ENCODE results near the gene BAD. TPM values are rescaled to one million over a fixed set of nuclear protein-coding genes. Genes with fewer than 3 reads are reported as not detected.
A peak's percentile ranks its signal among the peaks of the same experiment; 100 is the strongest.

BAD gene
- total and polyA plus RNA-seq, 2 of the 13 experiments (the other 11 are each of a cell fraction or from before 2014, with no cell fraction given): 17.9 to 28.5 TPM

- TF ChIP-seq ZFP62 (CRISPR knock-in tag; IDR thresholded peaks at IDR 0.05) (no peak), ZNF292 (CRISPR knock-in tag; IDR thresholded peaks at IDR 0.05; ENCODE audit: borderline replicate concordance, low read depth) (no peak), STAG1 (CRISPR knock-in tag; IDR thresholded peaks at IDR 0.05) (peak; percentile 34), ELF1 (CRISPR knock-in tag; IDR thresholded peaks at IDR 0.05) (no peak)
- TF ChIP-seq, protein P1, sequence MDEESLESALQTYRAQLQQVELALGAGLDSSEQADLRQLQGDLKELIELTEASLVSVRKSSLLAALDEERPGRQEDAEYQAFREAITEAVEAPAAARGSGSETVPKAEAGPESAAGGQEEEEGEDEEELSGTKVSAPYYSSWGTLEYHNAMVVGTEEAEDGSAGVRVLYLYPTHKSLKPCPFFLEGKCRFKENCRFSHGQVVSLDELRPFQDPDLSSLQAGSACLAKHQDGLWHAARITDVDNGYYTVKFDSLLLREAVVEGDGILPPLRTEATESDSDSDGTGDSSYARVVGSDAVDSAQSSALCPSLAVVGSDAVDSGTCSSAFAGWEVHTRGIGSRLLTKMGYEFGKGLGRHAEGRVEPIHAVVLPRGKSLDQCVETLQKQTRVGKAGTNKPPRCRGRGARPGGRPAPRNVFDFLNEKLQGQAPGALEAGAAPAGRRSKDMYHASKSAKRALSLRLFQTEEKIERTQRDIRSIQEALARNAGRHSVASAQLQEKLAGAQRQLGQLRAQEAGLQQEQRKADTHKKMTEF (CRISPR knock-in tag; IDR thresholded peaks at IDR 0.05): peak; percentile 15; the same call in 1 of the 2 replicates
- TF ChIP-seq, protein P2, sequence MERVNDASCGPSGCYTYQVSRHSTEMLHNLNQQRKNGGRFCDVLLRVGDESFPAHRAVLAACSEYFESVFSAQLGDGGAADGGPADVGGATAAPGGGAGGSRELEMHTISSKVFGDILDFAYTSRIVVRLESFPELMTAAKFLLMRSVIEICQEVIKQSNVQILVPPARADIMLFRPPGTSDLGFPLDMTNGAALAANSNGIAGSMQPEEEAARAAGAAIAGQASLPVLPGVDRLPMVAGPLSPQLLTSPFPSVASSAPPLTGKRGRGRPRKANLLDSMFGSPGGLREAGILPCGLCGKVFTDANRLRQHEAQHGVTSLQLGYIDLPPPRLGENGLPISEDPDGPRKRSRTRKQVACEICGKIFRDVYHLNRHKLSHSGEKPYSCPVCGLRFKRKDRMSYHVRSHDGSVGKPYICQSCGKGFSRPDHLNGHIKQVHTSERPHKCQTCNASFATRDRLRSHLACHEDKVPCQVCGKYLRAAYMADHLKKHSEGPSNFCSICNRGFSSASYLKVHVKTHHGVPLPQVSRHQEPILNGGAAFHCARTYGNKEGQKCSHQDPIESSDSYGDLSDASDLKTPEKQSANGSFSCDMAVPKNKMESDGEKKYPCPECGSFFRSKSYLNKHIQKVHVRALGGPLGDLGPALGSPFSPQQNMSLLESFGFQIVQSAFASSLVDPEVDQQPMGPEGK (CRISPR knock-in tag; IDR thresholded peaks at IDR 0.05): no peak
- TF ChIP-seq, protein P3, sequence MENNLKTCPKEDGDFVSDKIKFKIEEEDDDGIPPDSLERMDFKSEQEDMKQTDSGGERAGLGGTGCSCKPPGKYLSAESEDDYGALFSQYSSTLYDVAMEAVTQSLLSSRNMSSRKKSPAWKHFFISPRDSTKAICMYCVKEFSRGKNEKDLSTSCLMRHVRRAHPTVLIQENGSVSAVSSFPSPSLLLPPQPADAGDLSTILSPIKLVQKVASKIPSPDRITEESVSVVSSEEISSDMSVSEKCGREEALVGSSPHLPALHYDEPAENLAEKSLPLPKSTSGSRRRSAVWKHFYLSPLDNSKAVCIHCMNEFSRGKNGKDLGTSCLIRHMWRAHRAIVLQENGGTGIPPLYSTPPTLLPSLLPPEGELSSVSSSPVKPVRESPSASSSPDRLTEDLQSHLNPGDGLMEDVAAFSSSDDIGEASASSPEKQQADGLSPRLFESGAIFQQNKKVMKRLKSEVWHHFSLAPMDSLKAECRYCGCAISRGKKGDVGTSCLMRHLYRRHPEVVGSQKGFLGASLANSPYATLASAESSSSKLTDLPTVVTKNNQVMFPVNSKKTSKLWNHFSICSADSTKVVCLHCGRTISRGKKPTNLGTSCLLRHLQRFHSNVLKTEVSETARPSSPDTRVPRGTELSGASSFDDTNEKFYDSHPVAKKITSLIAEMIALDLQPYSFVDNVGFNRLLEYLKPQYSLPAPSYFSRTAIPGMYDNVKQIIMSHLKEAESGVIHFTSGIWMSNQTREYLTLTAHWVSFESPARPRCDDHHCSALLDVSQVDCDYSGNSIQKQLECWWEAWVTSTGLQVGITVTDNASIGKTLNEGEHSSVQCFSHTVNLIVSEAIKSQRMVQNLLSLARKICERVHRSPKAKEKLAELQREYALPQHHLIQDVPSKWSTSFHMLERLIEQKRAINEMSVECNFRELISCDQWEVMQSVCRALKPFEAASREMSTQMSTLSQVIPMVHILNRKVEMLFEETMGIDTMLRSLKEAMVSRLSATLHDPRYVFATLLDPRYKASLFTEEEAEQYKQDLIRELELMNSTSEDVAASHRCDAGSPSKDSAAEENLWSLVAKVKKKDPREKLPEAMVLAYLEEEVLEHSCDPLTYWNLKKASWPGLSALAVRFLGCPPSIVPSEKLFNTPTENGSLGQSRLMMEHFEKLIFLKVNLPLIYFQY (CRISPR knock-in tag; IDR thresholded peaks at IDR 0.05; ENCODE audit: borderline replicate concordance): no peak
These were observed 1.7 kb upstream of the BAD start (continued) for GRCh38 chr11:64285885-64286800.
